ENCODE data around the gene MAGI1. TPM values are rescaled to one million over a fixed set of nuclear protein-coding genes. Genes with fewer than 3 reads are reported as not detected.

MAGI1 gene
- total RNA-seq, 1 donor from 2014 or later = 49.8 TPM

GRCh38 chr3:65816208-65816607, 222.5 kb downstream of the MAGI1 start:
- Mint-ChIP-seq H3K27ac (ENCODE audit: unreplicated experiment) (no peak overlapping the region), H3K27me3 (ENCODE audit: low read depth) (no peaks in the 10 kb centered on the region)

GRCh38 chr3:65814845-65815578, 223.7 kb downstream of the MAGI1 start:
- no peak for DNase-seq (ENCODE audit: low read depth, low spot score)
- Mint-ChIP-seq H3K27me3 (ENCODE audit: low read depth) (no peaks in the 10 kb centered on the region), H3K36me3 (ENCODE audit: low read depth) (no peaks in the 10 kb centered on the region), H3K9me3 (no peaks in the 10 kb centered on the region), H3K4me3 (no peak overlapping the region), H3K27ac (ENCODE audit: unreplicated experiment) (no peak overlapping the region), H3K4me1 (peaks cover 19% of the 10 kb centered on the region)
- no peak for TF ChIP-seq CTCF (conservative IDR thresholded peaks at IDR 0.05)

More at GRCh38 chr3:65816208-65816607, 222.5 kb downstream of the MAGI1 start:
- H3K4me3 Mint-ChIP-seq = no peak overlapping the region
- no peak for TF ChIP-seq CTCF (conservative IDR thresholded peaks at IDR 0.05)
- H3K4me1 Mint-ChIP-seq = peaks cover 19% of the 10 kb centered on the region
- DNase-seq (ENCODE audit: low read depth, low spot score) = no peak
- H3K9me3 Mint-ChIP-seq = no peaks in the 10 kb centered on the region
- no peaks in the 10 kb centered on the region for H3K36me3 Mint-ChIP-seq (ENCODE audit: low read depth)

GRCh38 chr3:65811892-65812291, 226.8 kb downstream of the MAGI1 start:
- H3K27me3 Mint-ChIP-seq (ENCODE audit: low read depth) = no peaks in the 10 kb centered on the region
- no peak for DNase-seq (ENCODE audit: low read depth, low spot score)

DNA sequence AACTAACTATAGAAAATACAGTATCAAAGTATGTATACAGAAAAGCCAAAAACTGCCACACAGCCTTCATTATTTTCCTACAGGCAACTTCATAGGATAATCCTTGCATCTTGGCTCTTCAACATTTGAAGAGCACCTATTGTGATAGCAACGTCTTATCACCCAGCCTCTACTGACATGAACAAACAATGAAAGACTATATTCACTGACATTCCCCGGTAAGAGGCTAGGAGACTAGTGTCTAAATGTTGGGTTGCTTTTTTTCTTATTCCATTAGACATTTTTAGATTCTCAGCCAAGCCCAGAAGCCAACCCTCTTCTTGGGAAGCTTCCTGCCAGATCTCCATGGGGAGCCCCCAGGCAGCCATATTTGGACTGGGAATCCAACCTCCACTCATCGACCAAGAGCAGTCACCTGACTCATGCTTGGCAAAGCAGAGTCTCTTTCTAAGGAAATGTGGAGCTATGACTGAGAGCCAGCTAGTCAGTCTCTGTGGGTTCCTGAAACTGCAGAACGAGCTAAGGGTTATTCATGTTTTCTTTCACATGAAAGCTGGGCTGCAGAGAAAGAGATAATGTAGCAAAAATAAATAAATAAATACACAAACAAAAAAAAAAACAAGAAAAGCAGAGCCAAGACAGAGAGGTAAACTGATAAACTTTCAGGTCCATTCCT, 227.5 kb downstream of the MAGI1 start:
- Mint-ChIP-seq H3K27ac (ENCODE audit: unreplicated experiment) (no peak overlapping the region), H3K4me1 (peaks cover 6% of the 10 kb centered on the region), H3K36me3 (ENCODE audit: low read depth) (peaks cover 2% of the 10 kb centered on the region), H3K9me3 (peaks cover 2% of the 10 kb centered on the region), H3K27me3 (ENCODE audit: low read depth) (no peaks in the 10 kb centered on the region), H3K4me3 (no peak overlapping the region)
- DNase-seq (ENCODE audit: low read depth, low spot score) = no peak
- TF ChIP-seq CTCF (conservative IDR thresholded peaks at IDR 0.05) = no peak

More at GRCh38 chr3:65811892-65812291, 226.8 kb downstream of the MAGI1 start:
- Mint-ChIP-seq H3K36me3 (ENCODE audit: low read depth) (no peaks in the 10 kb centered on the region), H3K9me3 (no peaks in the 10 kb centered on the region), H3K27ac (ENCODE audit: unreplicated experiment) (no peak overlapping the region), H3K4me1 (peaks cover 6% of the 10 kb centered on the region), H3K4me3 (no peak overlapping the region)
- TF ChIP-seq CTCF (conservative IDR thresholded peaks at IDR 0.05) = no peak

DNA sequence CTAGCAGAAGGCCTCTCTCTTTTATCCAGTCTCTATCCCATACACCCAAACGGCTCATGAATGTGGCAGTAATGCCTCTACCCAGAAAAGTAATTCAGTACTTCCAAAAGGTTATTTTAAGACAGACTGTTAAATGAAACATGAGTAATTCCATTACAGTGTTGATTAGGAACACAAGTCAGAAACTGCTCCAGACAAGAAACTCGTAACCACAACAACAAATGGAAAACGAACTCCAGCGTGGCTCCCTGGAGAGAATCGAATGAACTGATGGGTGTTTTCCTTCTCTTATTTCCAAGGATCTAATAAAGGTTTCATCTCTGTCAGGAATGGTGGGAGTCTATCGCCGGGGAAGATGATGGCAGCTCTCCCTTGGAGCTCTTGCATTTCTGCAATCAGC, 228.4 kb downstream of the MAGI1 start:
- no peak for DNase-seq (ENCODE audit: low read depth, low spot score)
- Mint-ChIP-seq H3K27ac (ENCODE audit: unreplicated experiment) (no peak overlapping the region), H3K4me1 (peaks cover 6% of the 10 kb centered on the region), H3K4me3 (no peak overlapping the region), H3K36me3 (ENCODE audit: low read depth) (peaks cover 2% of the 10 kb centered on the region), H3K27me3 (ENCODE audit: low read depth) (no peaks in the 10 kb centered on the region), H3K9me3 (peaks cover 7% of the 10 kb centered on the region)
- no peak for TF ChIP-seq CTCF (conservative IDR thresholded peaks at IDR 0.05)

Measured in neural crest cell (in vitro differentiated cells).